Psoas muscle (tissue), 8 donors: Measurements from ENCODE around the gene PLEKHJ1. TPM values are rescaled to one million over a fixed set of nuclear protein-coding genes. Genes with fewer than 3 reads are reported as not detected.

Source experiments
- ATAC-seq, 4 donors: fragments of 200-7000 bp; cut with Tn5 transposase; one replicate each; pipeline ENCODE4 v1.9.1; 2020; ENCODE audit warnings: moderate library complexity in 3 of 4, mild to moderate bottlenecking in 2 of 4
- DNase-seq, 2 donors: peaks; one replicate each; pipeline ENCODE4 v3.0.0-alpha.2; 2020
- H3K27ac ChIP-seq: fragments of 200-600 bp; one replicate; pipeline ENCODE4 v1.8.0; 2022
- H3K27me3 ChIP-seq, 3 donors: fragments of 200-600 bp in 1 of 3; one replicate each; pipeline versions ENCODE4 v1.6.1 to v1.8.0; 2013 to 2022; ENCODE audit warnings: low read length in 2 of 3, mild to moderate bottlenecking in 2 of 3, moderate library complexity in 1 of 3; ENCODE audit not compliant: insufficient read depth in 3 of 3
- H3K36me3 ChIP-seq, 2 donors: fragments of 200-600 bp in 1 of 2; one replicate each; pipeline versions ENCODE4 v1.6.1 to v1.8.0; 2013 to 2022; ENCODE audit warnings: low read depth in 1 of 2, mild to moderate bottlenecking in 1 of 2, moderate library complexity in 1 of 2; ENCODE audit not compliant: insufficient read depth in 1 of 2
- H3K4me1 ChIP-seq: fragments of 200-600 bp; one replicate; pipeline ENCODE4 v1.8.0; 2022
- H3K4me3 ChIP-seq: fragments of 200-600 bp; one replicate; pipeline ENCODE4 v1.8.0; 2022; ENCODE audit warnings: mild to moderate bottlenecking
- H3K9me3 ChIP-seq: fragments of 200-600 bp; one replicate; pipeline ENCODE4 v1.8.0; 2022
- CTCF ChIP-seq: fragments of 200-600 bp; IDR thresholded peaks from one replicate; pipeline ENCODE4 v1.8.0; 2022; ENCODE audit warnings: antibody characterized with exemption
- WGBS, 3 donors: extraction: QIAGEN DNeasy Blood & Tissue Kit; methylation state at CpG; one replicate each; pipeline versions ENCODE4 v1.1.6 to v1.1.7; 2013; 5-methylcytosine and 5-hydroxymethylcytosine counted together
- intact Hi-C, 2 donors: fragments of 100-400 bp; cut with DNase I; formaldehyde crosslinking; loops; one replicate each; pipeline versions ENCODE4 v1.11.0 to v1.14.2; 2022
- polyA plus RNA-seq, 3 donors: library from polyadenylated mRNA; stranded (reverse); fragments of 200-250 nt; gene quantifications; one replicate each; pipeline ENCODE4 v1.2.3, GENCODE V29; 2013
- total RNA-seq, 4 donors: library from RNA; stranded (reverse); fragmentation: NEBNext Ultra II Directional in 2 of 4; extraction: Animal tissue kit (Norgen Biotek cat#: 25700) in 2 of 4; gene quantifications; one replicate each; pipeline versions ENCODE4 v1.2.1 to v1.2.4, GENCODE V29; 2021 to 2023
- donor health status: healthy with polysubstance abuse.
- donor health status: DM: no; HTN: no; CAD: no; lungs with moderate emphysema.
- donor health status: Bipolar disorder and iron deficiency.
- donor health status: healthy.
- donor health status: DM: yes; HTN: yes; CAD: no.
- donor health status: DM: no; HTN: no; CAD: no.
- donor health status: DM: no; HTN: no; CAD: no.
- donor health status: DM: yes; HTN: yes; CAD: no.

Gene PLEKHJ1
- total and polyA plus RNA-seq, 7 donors = 54.9 to 146 (median 65.5) TPM

- no peak for DNase-seq
- Histone ChIP-seq H3K9me3 (no peaks in the 10 kb centered on the region), H3K27ac (no peak overlapping the region), H3K4me1 (no peaks in the 10 kb centered on the region), H3K27me3 (no peaks in the 10 kb centered on the region), H3K4me3 (no peak overlapping the region), H3K36me3 (peaks cover 0 to 94% of the 10 kb centered on the region in 2 donors)
- ATAC-seq = no peak
- 93 to 96% (median 95%) methylated on average over 29 to 33 of the region's 33 CpGs for WGBS, 3 donors
- intact Hi-C loops = no loop called here
- no peak for TF ChIP-seq CTCF
Measured at GRCh38 chr19:2210987-2211740, 25.0 kb downstream of the PLEKHJ1 start.

GRCh38 chr19:2210206-2210605, 25.9 kb downstream of the PLEKHJ1 start:
- WGBS, 3 donors = 90 to 93% (median 91%) methylated on average over 21 of the region's 21 CpGs
- Histone ChIP-seq H3K4me3 (no peak overlapping the region), H3K27me3 (no peaks in the 10 kb centered on the region), H3K4me1 (no peaks in the 10 kb centered on the region), H3K9me3 (no peaks in the 10 kb centered on the region), H3K36me3 (peaks cover 0 to 90% of the 10 kb centered on the region in 2 donors), H3K27ac (no peak overlapping the region)
- no peak for TF ChIP-seq CTCF
- intact Hi-C loops = no loop called here
- ATAC-seq (no peak), DNase-seq (no peak)

DNA sequence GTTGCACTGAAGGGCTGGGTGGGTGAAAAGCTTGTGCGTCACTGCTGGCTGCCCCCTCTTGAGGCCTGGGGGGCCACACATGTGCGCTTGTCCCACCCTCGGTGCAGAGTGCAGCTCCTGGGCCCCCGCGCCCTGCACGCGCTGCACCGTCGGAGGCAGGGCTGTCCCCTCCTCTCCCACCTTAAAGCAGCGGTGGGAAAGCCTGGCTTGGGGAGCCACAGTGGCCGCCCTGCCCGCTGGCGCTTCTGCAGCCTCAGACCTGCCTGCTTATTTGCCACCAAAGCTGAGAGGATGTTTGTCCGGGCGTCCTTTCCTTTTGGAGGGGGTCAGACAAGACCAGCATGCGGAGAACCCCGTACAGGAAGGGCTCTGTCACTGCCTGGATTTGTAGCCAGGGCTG, 26.7 kb downstream of the PLEKHJ1 start:
- Histone ChIP-seq H3K27me3 (no peaks in the 10 kb centered on the region), H3K4me1 (no peaks in the 10 kb centered on the region), H3K9me3 (no peaks in the 10 kb centered on the region), H3K27ac (no peak overlapping the region), H3K36me3 (peaks cover 0 to 83% of the 10 kb centered on the region in 2 donors), H3K4me3 (no peak overlapping the region)
- intact Hi-C loops = no loop called here
- no peak for TF ChIP-seq CTCF
- WGBS, 3 donors = 88 to 93% (median 90%) methylated on average over 14 to 17 of the region's 17 CpGs
- ATAC-seq (no peak), DNase-seq (no peak)

DNA sequence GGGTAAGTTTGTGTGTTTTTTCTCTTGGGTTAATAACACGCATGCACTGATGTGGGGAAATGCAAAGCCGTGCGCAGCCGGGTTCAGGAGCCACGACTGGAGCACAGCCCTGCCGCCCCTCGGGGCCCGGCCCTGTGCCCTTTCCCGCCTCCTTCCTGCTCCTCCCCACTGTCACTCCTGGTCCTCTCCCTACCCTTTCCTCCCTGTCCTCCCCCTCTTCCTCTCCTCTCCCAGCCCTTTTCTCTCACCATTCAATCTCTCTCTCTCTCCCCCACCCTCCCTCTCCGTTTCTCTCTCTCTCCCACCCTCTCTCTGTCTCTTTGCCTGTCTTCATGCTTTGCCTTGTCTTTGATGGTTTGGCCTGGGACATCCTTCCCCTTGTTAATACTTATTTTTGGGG, 27.2 kb downstream of the PLEKHJ1 start:
- ATAC-seq (no peak), DNase-seq (no peak)
- H3K27ac ChIP-seq = no peak overlapping the region
- no peak overlapping the region for H3K4me3 ChIP-seq
- TF ChIP-seq CTCF = no peak
- no peaks in the 10 kb centered on the region for H3K9me3 ChIP-seq
- intact Hi-C loops = no loop called here
- 58 to 73% (median 73%) methylated on average over 10 of the region's 10 CpGs for WGBS, 3 donors
- no peaks in the 10 kb centered on the region for H3K27me3 ChIP-seq
- peaks cover 0 to 80% of the 10 kb centered on the region in 2 donors for H3K36me3 ChIP-seq
- no peaks in the 10 kb centered on the region for H3K4me1 ChIP-seq
